Right lobe of liver (tissue), 6 donors: ENCODE measurements around the gene GALNT7. TPM values are rescaled to one million over a fixed set of nuclear protein-coding genes. Genes with fewer than 3 reads are reported as not detected.

Experiments
- ATAC-seq, 4 donors: fragments of 200-7000 bp; cut with Tn5 transposase; one replicate each; pipeline ENCODE4 v1.9.1; 2020; ENCODE audit warnings: mild to moderate bottlenecking in 4 of 4, moderate library complexity in 4 of 4
- DNase-seq, 3 donors: peaks; one replicate each; pipeline ENCODE4 v3.0.0-alpha.2; 2020
- H3K27ac ChIP-seq, 3 donors: fragments of 200-600 bp; one replicate each; pipeline ENCODE4 v1.8.0; 2022
- H3K27me3 ChIP-seq, 2 donors: fragments of 200-600 bp; one replicate each; pipeline ENCODE4 v1.8.0; 2022
- H3K36me3 ChIP-seq, 4 donors: fragments of 200-600 bp; sonication (generic) in 1 of 4; one replicate each; pipeline versions ENCODE4 v1.5.1 to v1.8.0; 2017 to 2022; ENCODE audit warnings: control low read depth in 1 of 4
- H3K4me1 ChIP-seq, 4 donors: fragments of 200-600 bp; sonication (generic) in 1 of 4; one replicate each; pipeline versions ENCODE4 v1.5.1 to v1.8.0; 2017 to 2022; ENCODE audit warnings: control low read depth in 1 of 4
- H3K4me3 ChIP-seq, 3 donors: fragments of 200-600 bp; one replicate each; pipeline ENCODE4 v1.8.0; 2022
- H3K9me3 ChIP-seq, 4 donors: fragments of 200-600 bp; sonication (generic) in 1 of 4; one replicate each; pipeline versions ENCODE4 v1.5.1 to v1.8.0; 2017 to 2022; ENCODE audit warnings: control low read depth in 1 of 4
- CTCF ChIP-seq, 4 donors: fragments of 200-600 bp in 3 of 4; fragments of 450-650 bp in 1 of 4; IDR thresholded peaks; one replicate each; pipeline versions ENCODE4 v1.5.1 to v1.8.0; 2016 to 2022; ENCODE audit warnings: antibody characterized with exemption in 4 of 4, mild to moderate bottlenecking in 2 of 4
- POLR2A ChIP-seq: fragments of 450-650 bp; IDR thresholded peaks from one replicate; pipeline ENCODE4 v1.6.1; 2017; ENCODE audit warnings: antibody characterized with exemption, mild to moderate bottlenecking
- WGBS: methylation state at CpG from one replicate; pipeline ENCODE4 v1.1.6; 2018; ENCODE audit warnings: low coverage, low lambda C conversion rate; ENCODE audit not compliant: insufficient coverage; ENCODE audit errors: missing lambda C conversion rate; 5-methylcytosine and 5-hydroxymethylcytosine counted together
- intact Hi-C, 2 donors: fragments of 100-400 bp; cut with DNase I; formaldehyde crosslinking; loops; one replicate each; pipeline versions ENCODE4 v1.11.2 to v1.14.1; 2022
- total RNA-seq, 6 experiments: library from RNA; depleted of rRNA in 2 of 6; stranded (reverse); fragments of >200 nt in 2 of 6; fragmentation: NEBNext Ultra II Directional in 3 of 6; extraction: Animal tissue kit (Norgen Biotek cat#: 25700) in 3 of 6; gene quantifications; one replicate each; pipeline versions ENCODE4 v1.1.0 to v1.2.4, GENCODE V29; 2016 to 2023
- donor health status: DM: no; HTN: yes; CAD: no.
- donor health status: DM: no; HTN: no; CAD: no.
- donor health status: DM: no; HTN: no; CAD: no.
- donor health status: DM: no; HTN: yes; CAD: no.
- donor health status: DM: no; HTN: yes; CAD: no.

GALNT7 gene
- total RNA-seq, 6 experiments from 2014 or later = 0.62 to 2.2 (median 1.4) TPM

- H3K4me1 ChIP-seq = no peaks in the 10 kb centered on the region
- ATAC-seq (no peak), DNase-seq (no peak)
- H3K36me3 ChIP-seq = no peaks in the 10 kb centered on the region
- no peaks in the 10 kb centered on the region for H3K9me3 ChIP-seq
- no peaks in the 10 kb centered on the region for H3K27me3 ChIP-seq
- no peak overlapping the region for H3K4me3 ChIP-seq
- intact Hi-C loops = no loop called here
- H3K27ac ChIP-seq = no peak overlapping the region
- TF ChIP-seq POLR2A (no peak), CTCF (IDR thresholded peaks at IDR 0.05) (no peak)
These were observed 77.3 kb downstream of the GALNT7 start for GRCh38 chr4:173245952-173246351.

- Histone ChIP-seq H3K36me3 (no peaks in the 10 kb centered on the region), H3K27ac (no peak overlapping the region), H3K9me3 (no peaks in the 10 kb centered on the region), H3K4me3 (no peak overlapping the region), H3K4me1 (no peaks in the 10 kb centered on the region), H3K27me3 (no peaks in the 10 kb centered on the region)
- no peak for ATAC-seq
- intact Hi-C loops = no loop called here
- WGBS = 29% methylated on average over 3 of the region's 3 CpGs
- TF ChIP-seq CTCF (IDR thresholded peaks at IDR 0.05) (no peak), POLR2A (no peak)
- no peak for DNase-seq
These were observed 78.1 kb downstream of the GALNT7 start for GRCh38 chr4:173246719-173247118.

DNA sequence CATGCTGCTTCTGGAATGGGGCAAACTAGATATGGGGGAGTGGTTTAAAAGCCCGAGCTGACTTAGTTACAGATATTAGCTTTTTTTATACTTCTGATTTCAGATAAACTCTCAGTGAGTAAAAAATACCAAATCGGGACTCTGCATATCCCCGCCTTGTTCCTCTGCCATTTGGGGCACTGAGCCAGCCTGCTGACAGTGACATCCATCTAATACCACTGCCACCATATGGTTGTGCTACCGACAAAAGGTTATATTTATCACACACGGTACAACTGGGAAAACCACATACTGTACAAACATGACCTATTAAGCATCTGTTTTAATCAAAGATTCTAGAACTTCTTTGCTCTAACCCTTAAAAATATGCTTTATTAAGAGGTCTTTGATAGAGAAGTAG, 78.7 kb downstream of the GALNT7 start:
- WGBS = 64% methylated on average over 5 of the region's 5 CpGs
- no peak overlapping the region for H3K4me3 ChIP-seq
- ATAC-seq (no peak), DNase-seq (no peak)
- intact Hi-C loops = no loop called here
- H3K4me1 ChIP-seq = no peaks in the 10 kb centered on the region
- H3K27ac ChIP-seq = no peak overlapping the region
- no peaks in the 10 kb centered on the region for H3K36me3 ChIP-seq
- H3K9me3 ChIP-seq = no peaks in the 10 kb centered on the region
- TF ChIP-seq CTCF (IDR thresholded peaks at IDR 0.05) = no peak
- no peak for TF ChIP-seq POLR2A
- no peaks in the 10 kb centered on the region for H3K27me3 ChIP-seq

GRCh38 chr4:173248690-173249089, 80.1 kb downstream of the GALNT7 start:
- no peak for ATAC-seq
- TF ChIP-seq POLR2A (no peak), CTCF (IDR thresholded peaks at IDR 0.05) (no peak)
- H3K27ac ChIP-seq = no peak overlapping the region
- H3K4me3 ChIP-seq = no peak overlapping the region
- no peak for DNase-seq
- H3K9me3 ChIP-seq = no peaks in the 10 kb centered on the region
- H3K4me1 ChIP-seq = no peaks in the 10 kb centered on the region
- intact Hi-C loops = no loop called here
- H3K36me3 ChIP-seq = no peaks in the 10 kb centered on the region
- H3K27me3 ChIP-seq = no peaks in the 10 kb centered on the region
